Activated T-helper 1 cell treated with anti-CD3 and anti-CD28 coated beads, Interleukin-12 subunit alpha, Interleukin-12 subunit beta, Interleukin-2, Interleukin-4 antibody, amounts not matched to agents 30 ng/mL and 10 ng/mL and 1 ng/mL, durations not matched to agents 14 hours and 24 hours and 36 hours (primary cell): ENCODE data around the gene ANK3. TPM values are rescaled to one million over a fixed set of nuclear protein-coding genes. Genes with fewer than 3 reads are reported as not detected.

ENCODE experiments used
- DNase-seq: peaks from one replicate; pipeline ENCODE4 v3.0.0; 2021; ENCODE audit warnings: low spot score
- H3K27ac Mint-ChIP-seq: one replicate; pipeline ENCODE4 v1.8.0; 2021; ENCODE audit warnings: mild to moderate bottlenecking, mixed read lengths
- H3K27me3 Mint-ChIP-seq: one replicate; pipeline ENCODE4 v1.8.0; 2022; ENCODE audit warnings: mild to moderate bottlenecking, moderate library complexity, mixed read lengths; ENCODE audit not compliant: insufficient read depth
- H3K36me3 Mint-ChIP-seq: one replicate; pipeline ENCODE4 v1.8.0; 2021; ENCODE audit warnings: low read depth, mixed read lengths
- H3K4me1 Mint-ChIP-seq: one replicate; pipeline ENCODE4 v1.8.0; 2021; ENCODE audit warnings: low read depth, mixed read lengths
- H3K4me3 Mint-ChIP-seq: one replicate; pipeline ENCODE4 v1.8.0; 2021; ENCODE audit warnings: mild to moderate bottlenecking, moderate library complexity, mixed read lengths
- H3K9me3 Mint-ChIP-seq: one replicate; pipeline ENCODE4 v1.8.0; 2021; ENCODE audit warnings: mixed read lengths
- intact Hi-C: fragments of 100-400 bp; cut with micrococcal nuclease; formaldehyde crosslinking; loops from one replicate; pipeline ENCODE4 v1.15.1; 2024
- total RNA-seq: library from RNA; stranded (reverse); gene quantifications from 2 replicates; pipeline ENCODE4 v1.2.3, GENCODE V29; 2022

The ANK3 gene
- total RNA-seq, 1 donor from 2014 or later, result 26.8 TPM

DNA sequence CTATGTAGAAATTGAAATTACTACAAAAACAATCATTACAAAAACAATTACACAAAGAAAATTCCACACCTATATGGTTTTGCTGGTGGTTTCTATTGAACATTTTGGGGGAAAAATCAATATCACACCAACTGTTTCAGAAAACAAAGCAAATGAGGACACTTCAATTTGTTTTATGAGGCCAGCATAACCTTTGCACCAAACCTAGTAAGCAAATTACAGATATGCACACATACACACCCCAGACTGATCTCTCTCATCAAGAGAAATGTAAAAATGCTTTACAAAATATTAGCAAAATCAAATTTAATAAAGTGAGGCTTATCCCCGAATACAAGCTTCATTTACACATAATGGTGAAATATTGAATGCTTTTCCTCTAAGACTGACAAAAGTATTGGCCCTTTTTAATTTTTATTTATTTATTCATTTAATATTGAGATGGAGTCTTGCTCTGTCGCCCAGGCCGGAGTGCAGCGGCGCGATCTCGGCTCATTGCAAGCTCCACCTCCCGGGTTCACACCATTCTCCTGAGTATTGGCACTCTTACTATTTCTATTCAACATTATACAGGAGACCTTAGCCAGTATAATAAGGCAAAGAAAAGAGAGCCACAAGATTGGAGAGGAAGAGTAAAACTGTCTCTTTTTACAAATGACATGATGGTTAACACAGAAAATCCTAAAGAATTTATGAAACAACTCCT lies 13.6 kb upstream of the ANK3 start:
- Mint-ChIP-seq H3K27me3 (no peaks in the 10 kb centered on the region), H3K4me3 (no peak overlapping the region), H3K4me1 (no peaks in the 10 kb centered on the region), H3K27ac (no peak overlapping the region), H3K36me3 (no peaks in the 10 kb centered on the region), H3K9me3 (no peaks in the 10 kb centered on the region)
- DNase-seq, result no peak
- intact Hi-C loops, result no loop called here

GRCh38 chr10:60400366-60400765 lies 10.7 kb upstream of the ANK3 start:
- DNase-seq, result no peak
- Mint-ChIP-seq H3K27me3 (no peaks in the 10 kb centered on the region), H3K4me3 (no peak overlapping the region)

DNA sequence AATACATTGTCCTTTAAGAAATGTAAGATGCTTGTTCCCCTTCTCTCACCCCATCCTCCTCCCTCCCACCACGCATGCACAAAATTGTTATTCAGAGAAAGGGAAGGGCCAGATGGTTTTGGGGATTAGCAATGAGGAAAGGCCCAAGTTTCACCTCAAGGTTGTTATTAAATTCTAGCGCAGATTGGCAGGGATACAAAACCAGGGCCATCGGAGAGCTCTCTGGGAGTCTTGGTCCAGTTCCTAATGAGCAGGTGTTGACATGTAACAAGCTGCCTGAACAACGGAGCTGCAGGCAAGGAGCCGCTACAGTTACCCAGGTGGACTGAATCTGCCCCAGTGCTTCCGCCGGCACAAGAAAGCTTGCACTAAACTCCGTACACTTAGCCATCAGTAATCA lies 9.7 kb upstream of the ANK3 start:
- intact Hi-C loops, result no loop called here
- Mint-ChIP-seq H3K36me3 (no peaks in the 10 kb centered on the region), H3K27me3 (no peaks in the 10 kb centered on the region), H3K4me1 (peaks cover 16% of the 10 kb centered on the region), H3K4me3 (no peak overlapping the region), H3K27ac (no peak overlapping the region), H3K9me3 (no peaks in the 10 kb centered on the region)
- no peak for DNase-seq

More at GRCh38 chr10:60400366-60400765, 10.7 kb upstream of the ANK3 start:
- Mint-ChIP-seq H3K4me1 (peaks cover 9% of the 10 kb centered on the region), H3K27ac (no peak overlapping the region), H3K36me3 (no peaks in the 10 kb centered on the region), H3K9me3 (no peaks in the 10 kb centered on the region)
- intact Hi-C loops, result no loop called here

GRCh38 chr10:60397792-60398191 lies 8.1 kb upstream of the ANK3 start:
- Mint-ChIP-seq H3K4me1 (peaks cover 26% of the 10 kb centered on the region), H3K27me3 (no peaks in the 10 kb centered on the region), H3K27ac (no peak overlapping the region), H3K9me3 (no peaks in the 10 kb centered on the region), H3K36me3 (no peaks in the 10 kb centered on the region), H3K4me3 (no peak overlapping the region)
- DNase-seq, result no peak
- intact Hi-C loops, result no loop called here

DNA sequence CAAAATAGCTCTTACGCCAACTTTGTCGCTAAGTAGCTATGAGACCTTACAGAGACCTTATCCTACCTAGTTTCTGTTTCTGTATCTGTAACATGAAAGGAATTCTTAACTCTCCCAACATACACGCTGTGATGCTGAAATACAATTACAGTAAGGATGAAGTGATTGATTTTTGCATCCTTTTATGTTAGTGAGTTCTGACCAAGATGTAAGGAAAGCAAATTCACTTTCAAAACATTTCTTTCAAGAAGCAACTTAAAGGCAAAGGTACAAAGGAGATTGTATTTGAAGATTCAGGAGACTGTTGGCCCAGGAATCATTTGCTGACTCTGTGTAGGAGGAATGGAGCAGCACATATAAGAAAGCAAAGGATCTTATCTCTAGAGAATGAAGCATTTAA lies 7.1 kb upstream of the ANK3 start:
- no peaks in the 10 kb centered on the region for H3K9me3 Mint-ChIP-seq
- peaks cover 26% of the 10 kb centered on the region for H3K4me1 Mint-ChIP-seq
- no peaks in the 10 kb centered on the region for H3K36me3 Mint-ChIP-seq
- intact Hi-C loops, result no loop called here
- H3K4me3 Mint-ChIP-seq, result no peak overlapping the region
- H3K27me3 Mint-ChIP-seq, result no peaks in the 10 kb centered on the region
- H3K27ac Mint-ChIP-seq, result no peak overlapping the region
- DNase-seq, result no peak

DNA sequence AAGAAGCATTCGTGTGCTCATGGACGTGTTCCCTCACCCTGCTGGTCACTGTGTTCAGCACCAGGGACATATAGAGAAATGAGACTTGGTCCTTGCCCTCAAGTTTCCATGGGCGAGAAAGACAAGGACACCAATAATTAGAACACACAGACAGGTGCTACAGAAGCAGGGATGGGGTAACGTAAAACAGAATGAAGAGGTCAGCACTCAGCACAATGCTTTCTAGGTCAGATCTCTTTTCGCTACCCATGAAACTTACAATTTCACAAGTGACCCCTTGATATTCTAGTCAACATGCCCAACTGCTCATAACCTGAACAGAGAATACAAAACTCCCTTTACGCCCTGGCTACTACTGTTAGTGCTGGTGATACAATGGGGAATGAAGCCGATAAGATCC lies 6.0 kb upstream of the ANK3 start:
- H3K27ac Mint-ChIP-seq, result no peak overlapping the region
- no peaks in the 10 kb centered on the region for H3K9me3 Mint-ChIP-seq
- no peaks in the 10 kb centered on the region for H3K36me3 Mint-ChIP-seq
- DNase-seq, result no peak
- H3K4me3 Mint-ChIP-seq, result no peak overlapping the region
- peaks cover 26% of the 10 kb centered on the region for H3K4me1 Mint-ChIP-seq
- no peaks in the 10 kb centered on the region for H3K27me3 Mint-ChIP-seq
- intact Hi-C loops, result no loop called here

DNA sequence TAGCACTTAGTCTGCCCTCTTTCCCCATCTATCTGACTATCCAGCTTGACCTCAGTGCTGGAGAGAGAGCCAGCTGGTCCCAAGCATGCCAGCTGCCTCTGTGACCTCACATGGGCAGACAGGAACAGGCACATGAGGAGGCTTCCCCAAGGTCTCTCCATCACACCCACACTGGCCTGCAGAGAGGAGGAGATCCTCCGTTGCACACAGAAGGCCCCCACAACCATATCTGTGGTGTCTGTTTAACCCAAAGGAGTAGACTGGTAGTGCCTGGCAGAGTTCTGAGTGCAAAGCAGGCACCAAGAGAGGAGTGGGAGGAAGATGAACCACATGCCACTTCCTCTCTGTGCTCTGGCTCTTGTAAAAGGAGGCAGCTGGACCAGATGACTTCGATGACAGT lies 4.8 kb upstream of the ANK3 start:
- Mint-ChIP-seq H3K27me3 (no peaks in the 10 kb centered on the region), H3K36me3 (no peaks in the 10 kb centered on the region), H3K27ac (no peak overlapping the region), H3K4me1 (peaks cover 27% of the 10 kb centered on the region), H3K9me3 (no peaks in the 10 kb centered on the region), H3K4me3 (no peak overlapping the region)
- no peak for DNase-seq
- intact Hi-C loops, result no loop called here

- no peak for DNase-seq
- peaks cover 27% of the 10 kb centered on the region for H3K4me1 Mint-ChIP-seq
- H3K36me3 Mint-ChIP-seq, result no peaks in the 10 kb centered on the region
- no peaks in the 10 kb centered on the region for H3K27me3 Mint-ChIP-seq
- H3K9me3 Mint-ChIP-seq, result no peaks in the 10 kb centered on the region
- no peak overlapping the region for H3K27ac Mint-ChIP-seq
- intact Hi-C loops, result no loop called here
- H3K4me3 Mint-ChIP-seq, result no peak overlapping the region
These were observed 550 bp upstream of the ANK3 start for GRCh38 chr10:60390224-60390626.

DNA sequence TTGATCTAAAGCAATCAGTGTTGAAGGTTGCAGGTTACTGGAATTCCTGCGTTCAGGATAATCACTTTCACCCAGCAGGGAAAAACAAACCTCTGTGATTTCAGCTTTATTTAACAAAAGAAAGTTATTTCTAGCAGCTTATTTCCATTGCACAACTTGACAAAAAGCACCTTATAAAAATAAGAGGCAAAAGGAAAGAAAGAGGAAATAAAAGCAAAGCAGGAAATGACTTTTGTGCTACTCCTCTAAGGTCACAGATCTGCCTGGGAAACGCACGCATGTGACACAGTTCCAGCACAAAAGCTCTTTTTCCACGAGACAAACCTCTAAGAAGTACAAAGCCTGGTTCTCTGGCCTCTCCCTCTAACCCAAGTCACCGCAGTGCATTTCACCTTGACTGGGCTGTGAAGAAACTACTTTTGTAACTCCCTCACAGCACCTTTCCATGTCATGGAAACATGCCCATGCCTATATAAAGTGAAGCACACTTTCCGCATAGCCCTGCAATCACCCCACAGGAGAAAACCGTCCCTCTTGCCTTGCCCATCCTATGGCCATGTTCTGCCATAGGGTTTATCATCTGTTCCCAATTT lies 870 bp downstream of the ANK3 start:
- intact Hi-C loops, result no loop called here
- no peak for DNase-seq
- Mint-ChIP-seq H3K9me3 (no peaks in the 10 kb centered on the region), H3K27ac (peak overlapping the region; percentile 59), H3K36me3 (no peaks in the 10 kb centered on the region), H3K4me1 (peaks cover 15% of the 10 kb centered on the region), H3K4me3 (no peak overlapping the region), H3K27me3 (no peaks in the 10 kb centered on the region)

GRCh38 chr10:60388116-60388625 lies 1.5 kb downstream of the ANK3 start:
- no peaks in the 10 kb centered on the region for H3K36me3 Mint-ChIP-seq
- no peak overlapping the region for H3K27ac Mint-ChIP-seq
- no peaks in the 10 kb centered on the region for H3K27me3 Mint-ChIP-seq
- DNase-seq, result no peak
- H3K4me1 Mint-ChIP-seq, result peaks cover 11% of the 10 kb centered on the region
- H3K9me3 Mint-ChIP-seq, result no peaks in the 10 kb centered on the region
- H3K4me3 Mint-ChIP-seq, result no peak overlapping the region
- intact Hi-C loops, result no loop called here

DNA sequence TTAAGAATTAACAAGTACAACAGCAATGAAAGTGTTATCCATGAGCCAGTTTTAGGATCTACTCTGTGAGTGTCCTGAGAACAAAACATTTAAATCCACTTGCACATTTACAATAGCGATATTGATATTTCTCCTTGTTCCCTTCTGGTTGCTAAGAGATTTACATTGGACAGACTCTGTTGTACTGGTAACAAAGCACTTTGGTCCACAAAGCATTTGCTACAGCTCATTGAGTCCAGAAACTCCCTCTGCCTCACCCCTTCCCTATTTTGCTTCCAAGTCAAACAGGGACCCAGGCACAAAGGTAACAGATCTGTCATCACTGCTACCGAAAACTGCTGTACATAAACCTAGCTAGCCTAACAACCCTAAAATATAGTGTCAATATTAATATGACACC lies 2.1 kb downstream of the ANK3 start:
- no peak overlapping the region for H3K27ac Mint-ChIP-seq
- no peaks in the 10 kb centered on the region for H3K36me3 Mint-ChIP-seq
- H3K4me1 Mint-ChIP-seq, result peaks cover 11% of the 10 kb centered on the region
- no peaks in the 10 kb centered on the region for H3K9me3 Mint-ChIP-seq
- no peak for DNase-seq
- H3K27me3 Mint-ChIP-seq, result no peaks in the 10 kb centered on the region
- intact Hi-C loops, result no loop called here
- no peak overlapping the region for H3K4me3 Mint-ChIP-seq

DNA sequence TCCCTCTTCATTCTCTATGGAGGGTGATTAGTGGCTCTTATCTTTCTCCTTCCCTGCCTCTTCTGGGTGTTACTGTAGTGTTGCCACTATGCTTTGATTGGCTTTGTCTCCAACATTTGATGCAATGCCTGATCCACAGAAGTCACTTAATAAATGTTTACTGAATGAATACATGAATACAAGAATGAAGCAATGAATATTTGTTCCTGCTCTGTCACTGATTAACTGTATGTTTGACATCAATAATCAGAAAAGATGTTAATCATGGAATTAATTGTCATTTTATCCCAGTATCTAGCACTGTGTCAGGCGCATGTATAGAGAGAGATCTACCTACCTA lies 4.3 kb downstream of the ANK3 start:
- Mint-ChIP-seq H3K4me3 (no peak overlapping the region), H3K27me3 (no peaks in the 10 kb centered on the region), H3K9me3 (no peaks in the 10 kb centered on the region), H3K4me1 (peaks cover 11% of the 10 kb centered on the region), H3K36me3 (no peaks in the 10 kb centered on the region), H3K27ac (no peak overlapping the region)
- intact Hi-C loops, result no loop called here
- DNase-seq, result no peak

DNA sequence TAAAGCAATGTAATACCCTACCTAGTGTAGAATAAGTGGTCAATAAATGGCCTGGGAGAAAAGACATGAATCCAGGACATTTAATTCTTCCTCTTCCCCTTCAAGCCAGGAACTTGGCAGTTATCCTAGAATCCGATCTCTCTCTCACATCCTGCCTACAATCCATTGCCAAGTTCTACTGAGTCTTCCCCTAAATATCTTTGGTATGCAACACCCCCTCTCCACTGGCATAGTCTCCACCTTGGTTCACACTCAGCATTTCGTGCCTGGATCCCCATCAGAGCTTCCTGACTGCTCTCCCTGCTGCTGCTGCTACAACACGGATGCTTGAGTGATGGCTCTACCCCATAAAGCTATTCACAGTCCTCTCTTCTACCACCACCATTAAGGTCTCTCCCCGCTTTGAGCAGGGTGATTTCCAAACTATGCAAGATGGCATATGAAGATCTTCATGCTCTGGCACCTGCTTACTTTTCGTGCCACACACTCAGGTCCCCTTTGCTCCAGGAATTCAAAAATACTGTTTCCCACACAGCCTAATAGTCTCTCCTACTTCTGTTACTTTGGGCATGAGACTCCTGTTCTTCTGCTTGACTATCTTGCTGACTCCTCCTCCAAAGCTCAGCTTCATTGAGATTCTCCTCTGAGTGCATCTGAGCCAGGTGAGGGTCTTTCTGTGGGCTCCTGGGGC lies 4.8 kb downstream of the ANK3 start:
- peaks cover 11% of the 10 kb centered on the region for H3K4me1 Mint-ChIP-seq
- no peak for DNase-seq
- H3K27me3 Mint-ChIP-seq, result no peaks in the 10 kb centered on the region
- intact Hi-C loops, result no loop called here
- no peaks in the 10 kb centered on the region for H3K36me3 Mint-ChIP-seq
- H3K9me3 Mint-ChIP-seq, result no peaks in the 10 kb centered on the region
- H3K4me3 Mint-ChIP-seq, result no peak overlapping the region
- H3K27ac Mint-ChIP-seq, result no peak overlapping the region
